Loucy (cell line): ENCODE data around the gene RPS6KB2.

ENCODE experiments used
- H2AFZ ChIP-seq: fragments of 200-600 bp; sonication (generic); 2 replicates; pipeline ENCODE4 v1.6.0; 2016; ENCODE audit warnings: antibody characterized with exemption, mild to moderate bottlenecking, low read length, moderate library complexity
- H3F3A ChIP-seq: fragments of 200-600 bp; 2 replicates; pipeline ENCODE4 v1.6.0; 2016; ENCODE audit warnings: antibody characterized with exemption, low read depth, mild to moderate bottlenecking
- H3K27me3 ChIP-seq: fragments of 200-600 bp; sonication (generic); 2 replicates; pipeline ENCODE4 v1.6.1; 2014; ENCODE audit warnings: low read length, mild to moderate bottlenecking; ENCODE audit not compliant: insufficient read depth, poor library complexity, severe bottlenecking
- H3K36me3 ChIP-seq: fragments of 200-600 bp; sonication (generic); 2 replicates; pipeline ENCODE4 v1.6.1; 2016; ENCODE audit warnings: low read length; ENCODE audit not compliant: insufficient read depth
- H3K4me1 ChIP-seq: fragments of 200-600 bp; sonication (generic); 2 replicates; pipeline ENCODE4 v1.5.1; 2014; ENCODE audit warnings: low read length, mild to moderate bottlenecking; ENCODE audit not compliant: insufficient read depth, poor library complexity, severe bottlenecking
- H3K4me2 ChIP-seq: fragments of 200-600 bp; sonication (generic); 2 replicates; pipeline ENCODE4 v1.6.0; 2014; ENCODE audit warnings: antibody characterized with exemption, low read length, low read depth, mild to moderate bottlenecking; ENCODE audit not compliant: poor library complexity, severe bottlenecking
- H3K4me3 ChIP-seq: fragments of 200-600 bp; sonication (generic); 2 replicates; pipeline ENCODE4 v1.5.1; 2014; ENCODE audit warnings: low read length, mild to moderate bottlenecking, mixed read lengths; ENCODE audit not compliant: poor library complexity, severe bottlenecking
- H3K79me2 ChIP-seq: fragments of 200-600 bp; sonication (generic); 2 replicates; pipeline ENCODE4 v1.6.1; 2014; ENCODE audit warnings: low read length; ENCODE audit not compliant: insufficient read depth
- H3K9ac ChIP-seq: fragments of 200-600 bp; sonication (generic); 2 replicates; pipeline ENCODE4 v1.6.0; 2014; ENCODE audit warnings: mild to moderate bottlenecking, low read depth, low read length, moderate library complexity; ENCODE audit not compliant: poor library complexity, severe bottlenecking
- H3K9me2 ChIP-seq: fragments of 200-600 bp; sonication (generic); replicated peaks from 2 replicates; pipeline ENCODE4 v1.6.1; 2016; ENCODE audit warnings: low read depth, low read length, mixed read lengths
- H3K9me3 ChIP-seq: fragments of 200-600 bp; sonication (generic); 2 replicates; pipeline ENCODE4 v1.6.1; 2014; ENCODE audit warnings: mild to moderate bottlenecking, antibody characterized with exemption, low read length, low read depth; ENCODE audit not compliant: insufficient read depth
- H4K20me1 ChIP-seq: fragments of 200-600 bp; sonication (generic); 2 replicates; pipeline ENCODE4 v1.6.0; 2014; ENCODE audit warnings: antibody characterized with exemption, low read length, mild to moderate bottlenecking; ENCODE audit not compliant: insufficient read depth, poor library complexity, severe bottlenecking
- EZH2phosphoT487 ChIP-seq: fragments of 200-600 bp; IDR thresholded peaks from 2 replicates; pipeline ENCODE4 v1.6.1; 2018; ENCODE audit warnings: antibody characterized with exemption, mild to moderate bottlenecking, moderate library complexity, borderline replicate concordance
- TF ChIP-seq, protein P1 (sequence below): fragments of 200-600 bp; sonication (generic); conservative IDR thresholded peaks from 2 replicates; pipeline ENCODE4 v1.5.1; 2014; ENCODE audit warnings: mild to moderate bottlenecking, antibody characterized with exemption, low read length

RPS6KB2 gene

DNA sequence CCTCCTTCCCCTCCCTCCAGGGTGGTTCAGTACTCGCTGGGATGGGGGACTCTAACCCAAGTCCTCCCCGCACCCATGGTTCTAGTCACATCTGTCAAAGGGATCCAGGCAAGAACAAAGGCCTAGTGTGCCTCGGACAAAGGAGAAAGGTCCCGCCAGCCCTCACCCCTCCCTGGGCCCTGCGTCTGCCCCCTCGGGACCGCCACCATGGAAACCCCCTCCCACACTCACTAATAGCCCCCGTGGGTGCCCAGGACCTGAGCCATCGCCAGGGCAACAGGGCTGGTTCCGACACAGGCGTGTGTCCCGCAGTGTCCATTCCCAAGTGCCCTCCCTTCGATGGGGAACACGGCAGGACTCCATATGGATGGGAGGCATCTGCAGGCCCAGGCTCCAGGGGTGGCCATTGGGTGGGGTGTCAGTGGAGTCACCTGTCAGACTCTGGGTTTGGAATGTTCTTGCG lies 17.9 kb upstream of the RPS6KB2 start:
- Histone ChIP-seq H3K36me3 (no peaks in the 10 kb centered on the region), H3K4me3 (peak overlapping the region; percentile 89), H3K9me3 (no peaks in the 10 kb centered on the region), H3K79me2 (peaks cover 41% of the 10 kb centered on the region), H3K4me1 (peaks cover 67% of the 10 kb centered on the region), H3K9ac (peak overlapping the region; percentile 99), H2AFZ (no peak overlapping the region), H3K9me2 (no peaks in the 10 kb centered on the region), H3F3A (peaks cover 26% of the 10 kb centered on the region), H3K27me3 (no peaks in the 10 kb centered on the region), H3K4me2 (peak overlapping the region; percentile 98), H4K20me1 (no peaks in the 10 kb centered on the region)
- no peak for TF ChIP-seq EZH2phosphoT487
- TF ChIP-seq, protein P1, sequence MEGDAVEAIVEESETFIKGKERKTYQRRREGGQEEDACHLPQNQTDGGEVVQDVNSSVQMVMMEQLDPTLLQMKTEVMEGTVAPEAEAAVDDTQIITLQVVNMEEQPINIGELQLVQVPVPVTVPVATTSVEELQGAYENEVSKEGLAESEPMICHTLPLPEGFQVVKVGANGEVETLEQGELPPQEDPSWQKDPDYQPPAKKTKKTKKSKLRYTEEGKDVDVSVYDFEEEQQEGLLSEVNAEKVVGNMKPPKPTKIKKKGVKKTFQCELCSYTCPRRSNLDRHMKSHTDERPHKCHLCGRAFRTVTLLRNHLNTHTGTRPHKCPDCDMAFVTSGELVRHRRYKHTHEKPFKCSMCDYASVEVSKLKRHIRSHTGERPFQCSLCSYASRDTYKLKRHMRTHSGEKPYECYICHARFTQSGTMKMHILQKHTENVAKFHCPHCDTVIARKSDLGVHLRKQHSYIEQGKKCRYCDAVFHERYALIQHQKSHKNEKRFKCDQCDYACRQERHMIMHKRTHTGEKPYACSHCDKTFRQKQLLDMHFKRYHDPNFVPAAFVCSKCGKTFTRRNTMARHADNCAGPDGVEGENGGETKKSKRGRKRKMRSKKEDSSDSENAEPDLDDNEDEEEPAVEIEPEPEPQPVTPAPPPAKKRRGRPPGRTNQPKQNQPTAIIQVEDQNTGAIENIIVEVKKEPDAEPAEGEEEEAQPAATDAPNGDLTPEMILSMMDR = peak; percentile 2; the same call in 1 of the 2 replicates

DNA sequence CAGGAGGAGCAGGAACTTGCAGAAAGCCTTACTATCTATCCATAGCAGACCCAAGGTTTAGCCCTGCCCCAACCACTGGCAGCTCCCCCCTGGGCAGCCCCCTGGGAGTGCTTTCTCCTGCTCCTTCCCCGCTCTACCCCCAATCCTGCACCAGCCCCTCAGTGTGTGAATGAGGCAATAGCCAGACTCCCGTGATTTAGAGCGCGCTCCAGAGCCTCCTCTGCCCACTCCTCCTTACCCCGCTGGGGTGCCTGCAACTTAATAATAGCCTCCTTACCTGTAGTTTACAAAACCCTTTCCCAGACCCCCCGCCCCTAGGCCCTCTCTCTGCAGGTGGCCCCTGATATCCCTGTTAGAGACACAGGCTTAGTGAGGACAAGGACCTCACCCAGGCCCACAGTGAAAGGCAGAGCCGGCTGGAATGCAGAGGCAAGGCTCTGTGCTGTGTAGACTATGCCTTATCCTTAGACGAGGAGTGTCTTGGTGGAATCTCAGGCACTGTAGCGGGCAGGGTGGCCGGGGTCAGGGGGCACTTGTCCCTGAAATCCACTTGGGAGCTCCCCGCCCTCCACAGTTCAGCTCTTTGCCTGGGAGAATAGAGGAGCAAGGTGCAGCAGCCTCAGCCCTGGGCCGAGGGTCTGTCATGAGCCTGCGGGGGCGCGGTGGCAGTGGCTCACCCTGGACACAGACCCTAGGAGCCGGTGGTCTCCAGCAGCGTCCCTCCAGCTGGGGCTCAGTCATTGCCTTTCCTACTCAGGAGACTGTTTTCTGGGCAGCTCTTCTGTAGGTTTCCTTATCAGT lies 17.1 kb upstream of the RPS6KB2 start:
- peaks cover 60% of the 10 kb centered on the region for H3K4me1 ChIP-seq

DNA sequence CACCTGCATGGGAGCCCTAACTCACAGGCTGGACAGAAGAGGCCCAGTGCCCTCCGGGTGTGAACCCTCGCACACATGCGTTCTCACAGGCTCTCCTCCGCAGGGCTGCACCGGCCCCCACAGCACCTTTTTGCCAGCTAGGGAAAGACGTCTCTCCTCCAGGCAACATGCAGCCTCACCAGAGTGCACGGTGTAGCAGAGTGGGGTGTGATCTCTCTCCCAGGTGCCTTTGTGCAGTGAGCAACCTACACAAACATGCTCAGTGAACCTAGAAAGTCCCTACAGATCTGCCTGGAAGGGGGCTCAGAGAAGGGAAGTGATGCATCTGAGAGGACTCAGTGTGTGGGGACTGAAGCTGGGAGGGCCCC lies 16.5 kb upstream of the RPS6KB2 start:
- Histone ChIP-seq H4K20me1 (no peaks in the 10 kb centered on the region), H3K27me3 (no peaks in the 10 kb centered on the region)

More for the DNA sequence above, 17.1 kb upstream of the RPS6KB2 start:
- TF ChIP-seq, protein P1 = no peak
- no peak for TF ChIP-seq EZH2phosphoT487
- Histone ChIP-seq H3K9me2 (no peaks in the 10 kb centered on the region), H3K79me2 (peaks cover 33% of the 10 kb centered on the region), H3K36me3 (no peaks in the 10 kb centered on the region), H4K20me1 (no peaks in the 10 kb centered on the region), H3K4me3 (peak overlapping the region; percentile 89), H3K9ac (peak overlapping the region; percentile 99), H3F3A (peaks cover 26% of the 10 kb centered on the region), H3K27me3 (no peaks in the 10 kb centered on the region), H2AFZ (no peak overlapping the region), H3K4me2 (peak overlapping the region; percentile 98), H3K9me3 (no peaks in the 10 kb centered on the region)

More for the DNA sequence above, 16.5 kb upstream of the RPS6KB2 start:
- peaks cover 26% of the 10 kb centered on the region for H3F3A ChIP-seq
- H3K4me1 ChIP-seq = peaks cover 60% of the 10 kb centered on the region
- no peaks in the 10 kb centered on the region for H3K36me3 ChIP-seq
- H2AFZ ChIP-seq = no peak overlapping the region
- no peak overlapping the region for H3K4me2 ChIP-seq
- H3K9ac ChIP-seq = no peak overlapping the region
- no peak for TF ChIP-seq EZH2phosphoT487
- TF ChIP-seq, protein P1 = no peak
- no peaks in the 10 kb centered on the region for H3K9me2 ChIP-seq
- peaks cover 27% of the 10 kb centered on the region for H3K79me2 ChIP-seq
- H3K9me3 ChIP-seq = no peaks in the 10 kb centered on the region
- no peak overlapping the region for H3K4me3 ChIP-seq
